ENCODE measurements around the gene RGS7.

RGS7 gene

GRCh38 chr1:241215683-241216082, 141.3 kb downstream of the RGS7 start:
- Histone ChIP-seq H3K27me3 (ENCODE audit: insufficient read depth, low read depth, severe bottlenecking) (no peaks in the 10 kb centered on the region), H3K36me3 (no peaks in the 10 kb centered on the region), H3K4me3 (ENCODE audit: low read depth, low read length) (no peak overlapping the region), H3K27ac (no peak overlapping the region), H3K9me3 (ENCODE audit: severe bottlenecking) (peaks cover 3% of the 10 kb centered on the region)
- DNase-seq = no peak
- TF ChIP-seq, protein P1, sequence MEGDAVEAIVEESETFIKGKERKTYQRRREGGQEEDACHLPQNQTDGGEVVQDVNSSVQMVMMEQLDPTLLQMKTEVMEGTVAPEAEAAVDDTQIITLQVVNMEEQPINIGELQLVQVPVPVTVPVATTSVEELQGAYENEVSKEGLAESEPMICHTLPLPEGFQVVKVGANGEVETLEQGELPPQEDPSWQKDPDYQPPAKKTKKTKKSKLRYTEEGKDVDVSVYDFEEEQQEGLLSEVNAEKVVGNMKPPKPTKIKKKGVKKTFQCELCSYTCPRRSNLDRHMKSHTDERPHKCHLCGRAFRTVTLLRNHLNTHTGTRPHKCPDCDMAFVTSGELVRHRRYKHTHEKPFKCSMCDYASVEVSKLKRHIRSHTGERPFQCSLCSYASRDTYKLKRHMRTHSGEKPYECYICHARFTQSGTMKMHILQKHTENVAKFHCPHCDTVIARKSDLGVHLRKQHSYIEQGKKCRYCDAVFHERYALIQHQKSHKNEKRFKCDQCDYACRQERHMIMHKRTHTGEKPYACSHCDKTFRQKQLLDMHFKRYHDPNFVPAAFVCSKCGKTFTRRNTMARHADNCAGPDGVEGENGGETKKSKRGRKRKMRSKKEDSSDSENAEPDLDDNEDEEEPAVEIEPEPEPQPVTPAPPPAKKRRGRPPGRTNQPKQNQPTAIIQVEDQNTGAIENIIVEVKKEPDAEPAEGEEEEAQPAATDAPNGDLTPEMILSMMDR (IDR thresholded peaks at IDR 0.05; ENCODE audit: low read depth, low read length) = no peak

DNA sequence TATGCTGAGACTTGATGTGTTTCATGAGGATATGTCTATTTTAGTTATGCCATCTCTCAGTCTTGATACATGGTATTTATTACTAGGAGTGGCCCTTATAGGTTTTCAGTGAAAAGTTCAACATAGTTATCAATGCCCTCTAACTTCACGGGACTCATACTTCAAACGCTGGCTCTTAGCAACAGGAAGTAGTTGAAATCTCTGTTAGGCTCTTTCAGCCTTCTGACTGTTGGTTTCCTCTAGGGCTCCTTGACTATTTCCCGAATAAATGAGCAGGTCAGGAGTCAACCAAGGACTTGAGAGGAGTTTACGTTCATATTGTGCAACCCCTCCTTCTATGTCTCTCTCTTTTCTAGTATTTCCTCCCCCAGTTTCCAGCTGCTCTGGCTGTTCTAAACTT, 141.8 kb downstream of the RGS7 start:
- H3K27me3 ChIP-seq (ENCODE audit: insufficient read depth, low read depth, severe bottlenecking) = no peaks in the 10 kb centered on the region
- peaks cover 3% of the 10 kb centered on the region for H3K9me3 ChIP-seq (ENCODE audit: severe bottlenecking)
- no peaks in the 10 kb centered on the region for H3K36me3 ChIP-seq
- H3K27ac ChIP-seq = no peak overlapping the region
- no peak for DNase-seq
- TF ChIP-seq, protein P1 (IDR thresholded peaks at IDR 0.05; ENCODE audit: low read depth, low read length) = no peak
- H3K4me3 ChIP-seq (ENCODE audit: low read depth, low read length) = no peak overlapping the region

DNA sequence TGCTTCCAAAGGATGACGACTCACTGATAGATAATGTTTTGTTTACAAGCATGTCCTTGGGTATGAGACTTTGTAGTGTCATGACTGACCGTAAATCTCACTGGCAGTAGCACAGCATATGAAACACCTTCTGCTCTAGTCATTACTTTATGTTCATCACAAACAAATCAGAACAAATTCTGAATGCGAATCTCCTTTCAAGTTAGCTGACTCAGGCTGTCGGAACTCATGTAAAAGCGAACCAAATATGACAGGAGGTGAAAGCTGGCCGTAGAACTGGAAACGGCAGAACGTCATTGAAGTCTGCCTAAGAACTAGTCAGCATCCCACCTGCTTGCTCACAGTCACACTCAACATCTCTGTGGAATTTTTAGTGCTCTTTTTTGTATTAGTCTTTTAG, 143.9 kb downstream of the RGS7 start:
- no peak overlapping the region for H3K27ac ChIP-seq
- no peaks in the 10 kb centered on the region for H3K27me3 ChIP-seq (ENCODE audit: insufficient read depth, low read depth, severe bottlenecking)
- DNase-seq = no peak
- H3K36me3 ChIP-seq = no peaks in the 10 kb centered on the region
- peaks cover 3% of the 10 kb centered on the region for H3K9me3 ChIP-seq (ENCODE audit: severe bottlenecking)
- H3K4me3 ChIP-seq (ENCODE audit: low read depth, low read length) = no peak overlapping the region
- TF ChIP-seq, protein P1 (IDR thresholded peaks at IDR 0.05; ENCODE audit: low read depth, low read length) = no peak

GRCh38 chr1:241212628-241213027, 144.4 kb downstream of the RGS7 start:
- Histone ChIP-seq H3K27ac (no peak overlapping the region), H3K4me3 (ENCODE audit: low read depth, low read length) (no peak overlapping the region), H3K9me3 (ENCODE audit: severe bottlenecking) (peaks cover 3% of the 10 kb centered on the region), H3K27me3 (ENCODE audit: insufficient read depth, low read depth, severe bottlenecking) (no peaks in the 10 kb centered on the region), H3K36me3 (no peaks in the 10 kb centered on the region; the same call in 1 of the 2 replicates)
- TF ChIP-seq, protein P1 (IDR thresholded peaks at IDR 0.05; ENCODE audit: low read depth, low read length) = no peak
- DNase-seq = no peak

DNA sequence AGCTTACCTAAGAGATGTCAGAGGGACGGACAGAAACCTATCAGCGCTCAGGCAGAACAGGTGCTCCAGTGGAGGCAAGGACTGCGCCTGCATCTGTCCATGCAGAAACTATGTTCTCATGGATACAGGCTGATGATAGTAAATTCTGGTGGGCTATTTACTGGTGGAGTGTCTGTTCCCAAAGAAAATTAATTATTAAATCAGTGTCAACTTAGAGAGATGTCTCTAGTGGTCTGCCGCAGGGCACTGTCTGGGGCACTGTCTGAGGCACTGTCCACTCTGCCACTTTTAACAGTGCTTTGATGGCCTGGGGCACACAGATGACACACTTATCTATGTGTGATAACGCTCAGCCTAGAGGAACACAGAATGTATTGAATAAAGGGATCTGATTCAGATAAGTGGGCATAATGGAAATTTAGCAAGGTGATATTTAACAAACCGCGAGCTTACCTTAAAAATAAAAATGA, 148.1 kb downstream of the RGS7 start:
- H3K4me3 ChIP-seq (ENCODE audit: low read depth, low read length) = no peak overlapping the region
- TF ChIP-seq, protein P1 (IDR thresholded peaks at IDR 0.05; ENCODE audit: low read depth, low read length) = no peak
- no peaks in the 10 kb centered on the region for H3K9me3 ChIP-seq (ENCODE audit: severe bottlenecking)
- H3K27me3 ChIP-seq (ENCODE audit: insufficient read depth, low read depth, severe bottlenecking) = no peaks in the 10 kb centered on the region
- H3K27ac ChIP-seq = no peak overlapping the region
- DNase-seq = no peak
- no peaks in the 10 kb centered on the region; the same call in 1 of the 2 replicates for H3K36me3 ChIP-seq

- TF ChIP-seq, protein P1 (IDR thresholded peaks at IDR 0.05; ENCODE audit: low read depth, low read length) = no peak
- no peak overlapping the region for H3K4me3 ChIP-seq (ENCODE audit: low read depth, low read length)
- no peaks in the 10 kb centered on the region for H3K27me3 ChIP-seq (ENCODE audit: insufficient read depth, low read depth, severe bottlenecking)
- no peaks in the 10 kb centered on the region for H3K9me3 ChIP-seq (ENCODE audit: severe bottlenecking)
- no peaks in the 10 kb centered on the region; the same call in 1 of the 2 replicates for H3K36me3 ChIP-seq
- DNase-seq = no peak
- no peak overlapping the region for H3K27ac ChIP-seq
Observed at GRCh38 chr1:241203817-241204216, 153.2 kb downstream of the RGS7 start.

All from WERI-Rb-1 (cell line).